ENCODE data around the gene PATJ.
"Not testable (repeated sequence)": the region's sequence is repeated elsewhere in the genome, so short reads cannot be mapped to it uniquely, and the experiment has no call there.

PATJ gene

DNA sequence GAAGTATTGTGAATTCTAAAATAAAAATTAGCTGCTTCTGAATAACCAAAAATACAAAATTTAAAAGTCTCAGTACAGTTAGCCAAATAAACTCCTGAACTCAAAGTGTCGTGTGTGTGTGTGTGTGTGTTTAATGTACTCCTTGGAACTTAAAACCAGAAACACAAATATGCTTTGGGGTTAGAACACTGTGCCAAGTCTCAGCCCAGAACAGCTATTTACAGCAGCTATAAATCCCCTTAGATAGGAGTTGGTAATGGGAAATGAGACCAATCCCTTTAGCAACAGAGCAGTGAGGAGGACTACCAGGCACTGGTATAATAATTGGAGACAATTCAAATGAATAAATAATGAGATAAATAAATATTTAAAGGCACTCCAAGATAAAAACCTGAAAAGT is 83.1 kb downstream of the PATJ start:
- peak; percentile 24 for DNase-seq (ENCODE audit: low read depth)
- no peak for TF ChIP-seq CTCF (conservative IDR thresholded peaks at IDR 0.05; ENCODE audit: low read length)
- no peak overlapping the region for H3K4me3 ChIP-seq (ENCODE audit: low read length)

GRCh38 chr1:61828805-61829204 is 86.5 kb downstream of the PATJ start:
- no peak for TF ChIP-seq CTCF (conservative IDR thresholded peaks at IDR 0.05; ENCODE audit: low read length)
- H3K4me3 ChIP-seq (ENCODE audit: low read length): no peak overlapping the region
- DNase-seq (ENCODE audit: low read depth): no peak

- H3K4me3 ChIP-seq (ENCODE audit: low read length): no peak overlapping the region
These were observed 94.4 kb downstream of the PATJ start for GRCh38 chr1:61836649-61837048.

DNA sequence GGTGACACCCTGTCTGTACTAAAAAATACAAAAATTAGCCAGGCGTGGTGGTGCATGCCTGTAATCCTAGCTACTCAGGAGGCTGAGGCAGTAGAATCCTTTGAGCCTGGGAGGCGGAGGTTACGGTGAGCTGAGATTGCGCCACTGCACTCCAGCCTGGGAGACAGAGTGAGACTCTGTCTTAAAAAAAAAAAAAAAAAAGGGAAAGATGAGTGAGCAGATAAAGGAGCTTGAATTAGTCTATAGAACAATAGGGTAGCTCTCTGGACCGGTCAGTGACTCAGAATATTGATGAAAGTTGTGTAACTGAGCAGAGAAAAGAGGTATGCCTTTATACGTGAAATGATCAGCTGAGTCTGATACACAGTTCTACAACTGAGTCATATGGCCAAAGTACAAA is 95.3 kb downstream of the PATJ start:
- DNase-seq (ENCODE audit: low read depth); H3K4me3 ChIP-seq (ENCODE audit: low read length): not testable (repeated sequence)

More at GRCh38 chr1:61836649-61837048, 94.4 kb downstream of the PATJ start:
- no peak for TF ChIP-seq CTCF (conservative IDR thresholded peaks at IDR 0.05; ENCODE audit: low read length)
- DNase-seq (ENCODE audit: low read depth): no peak

GRCh38 chr1:61839679-61840078 is 97.4 kb downstream of the PATJ start:
- DNase-seq (ENCODE audit: low read depth): peak; percentile 51
- TF ChIP-seq CTCF (conservative IDR thresholded peaks at IDR 0.05; ENCODE audit: low read length): no peak
- no peak overlapping the region for H3K4me3 ChIP-seq (ENCODE audit: low read length)

DNA sequence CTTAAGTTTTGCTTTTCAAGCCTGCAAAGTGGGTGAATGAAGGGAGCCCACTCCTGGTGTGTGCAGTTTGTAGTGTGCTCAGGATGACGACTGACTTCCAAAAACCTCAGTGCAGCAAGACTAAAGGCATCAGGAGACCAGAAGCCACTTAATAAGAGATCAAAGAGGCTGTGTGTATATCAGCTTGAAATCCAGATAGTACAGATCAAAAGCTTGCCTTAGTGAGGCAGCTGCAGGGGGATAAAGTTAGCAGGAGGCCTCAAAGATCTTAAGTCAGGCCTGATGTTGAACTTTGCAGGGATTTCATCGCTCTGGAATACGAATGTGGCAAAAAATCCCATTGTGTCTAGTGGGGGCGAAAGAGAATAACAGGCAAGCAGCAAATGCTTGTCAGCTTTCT is 99.8 kb downstream of the PATJ start:
- no peak overlapping the region for H3K4me3 ChIP-seq (ENCODE audit: low read length)
- DNase-seq (ENCODE audit: low read depth): no peak
- TF ChIP-seq CTCF (conservative IDR thresholded peaks at IDR 0.05; ENCODE audit: low read length): no peak

DNA sequence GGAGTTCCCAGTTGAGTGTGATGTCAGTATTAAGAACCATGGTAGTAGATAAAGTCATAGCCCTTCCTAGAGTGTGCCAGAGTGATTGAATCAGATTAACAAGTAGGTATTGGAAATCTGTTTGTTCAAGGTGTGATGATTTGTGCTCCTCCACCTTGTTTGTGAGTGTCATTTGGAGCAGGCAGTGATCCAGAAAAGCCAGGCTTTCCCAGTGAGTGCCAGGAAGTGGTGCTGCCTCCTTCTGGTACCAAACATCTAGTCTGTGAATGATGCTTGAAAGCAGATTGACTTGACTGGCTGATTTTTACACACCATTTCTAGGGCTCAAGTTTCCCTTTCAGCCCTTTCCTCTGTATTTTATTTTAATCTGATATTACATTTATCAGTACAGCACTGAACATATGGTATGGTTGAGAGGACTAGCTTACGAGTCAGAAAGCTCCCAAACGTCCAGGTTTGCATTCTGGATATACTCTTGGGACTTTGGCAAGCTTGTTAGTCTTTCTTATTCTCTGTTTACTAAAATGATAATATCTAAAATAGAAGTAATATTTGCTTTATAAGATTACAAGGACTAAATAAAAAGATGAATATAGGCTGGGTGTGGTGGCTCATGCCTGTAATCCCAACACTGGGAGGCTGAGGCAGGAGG is 100.7 kb downstream of the PATJ start:
- TF ChIP-seq CTCF (conservative IDR thresholded peaks at IDR 0.05; ENCODE audit: low read length): peak; percentile 23; the same call in 1 of the 2 replicates
- no peak overlapping the region for H3K4me3 ChIP-seq (ENCODE audit: low read length)
- no peak for DNase-seq (ENCODE audit: low read depth)
